HG03025 (cell line): ENCODE measurements around the gene TMEM163.
"Not testable (repeated sequence)": the region's sequence is repeated elsewhere in the genome, so short reads cannot be mapped to it uniquely, and the experiment has no call there.

Experiments used
- ATAC-seq: cut with Tn5 transposase; IDR thresholded peaks from one replicate; pipeline ENCODE4 v1.9.1; 2021; ENCODE audit warnings: mild to moderate bottlenecking, moderate library complexity; ENCODE audit not compliant: unreplicated experiment, low FRiP score

TMEM163 gene

DNA sequence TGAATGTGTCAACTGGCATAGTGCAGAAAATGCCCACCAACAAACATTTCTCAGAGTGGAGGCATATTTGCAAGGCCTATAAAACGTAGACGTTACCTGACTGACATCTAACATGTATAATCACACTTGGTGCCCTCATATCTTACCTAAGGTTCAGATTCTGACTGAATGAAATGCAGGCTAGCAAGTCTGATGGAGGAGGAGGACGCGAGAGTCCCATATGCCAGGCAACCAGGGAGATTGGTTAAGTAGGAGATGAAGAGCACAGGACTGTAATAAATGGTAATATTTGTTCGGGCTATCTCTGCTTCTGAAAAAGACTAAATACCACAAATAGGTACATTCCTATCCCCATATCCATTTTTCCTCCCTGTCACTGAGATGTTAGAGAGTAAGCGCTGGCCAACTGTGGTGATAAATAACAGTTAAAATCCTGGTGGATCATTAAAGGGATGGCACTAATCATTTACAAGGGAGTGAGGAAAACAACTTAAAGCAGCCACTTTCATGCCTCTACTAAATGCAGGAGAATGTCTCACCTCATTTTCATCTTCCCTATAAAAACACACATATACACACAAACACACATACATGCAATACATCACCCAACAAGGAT is 217.2 kb downstream of the TMEM163 start:
- no peak for ATAC-seq

DNA sequence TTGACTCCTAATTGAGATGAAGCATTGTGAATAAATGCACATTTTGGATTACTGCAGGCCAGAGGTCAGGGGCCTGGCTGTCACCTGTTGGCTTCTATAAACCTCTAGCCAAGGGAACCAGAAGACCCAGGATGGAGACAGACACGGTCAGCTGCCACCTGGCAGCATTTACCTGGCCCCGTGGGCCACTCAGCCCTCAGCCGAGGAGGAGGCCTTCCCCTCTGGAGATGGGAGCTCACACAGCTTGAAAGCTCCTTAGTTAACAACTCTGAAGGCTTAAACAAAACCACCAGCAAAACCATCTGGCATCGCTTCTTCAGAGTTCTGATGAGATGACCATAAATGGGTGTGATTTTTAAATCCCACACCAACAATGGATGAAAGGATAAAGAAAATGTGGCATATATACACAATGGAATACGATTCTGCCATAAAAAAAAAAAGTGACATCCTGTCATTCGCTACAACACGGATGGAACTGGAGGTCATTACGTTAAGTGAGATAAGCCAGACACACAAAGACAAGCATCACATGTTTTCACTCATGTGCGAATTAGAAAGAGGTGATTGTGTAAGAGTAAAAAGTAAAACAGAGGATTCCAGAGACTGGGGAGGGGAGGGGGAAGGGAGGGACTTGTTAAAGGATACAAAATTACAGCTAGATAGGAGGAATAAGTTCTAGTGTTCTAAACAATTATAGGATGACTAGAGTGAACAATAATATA is 218.4 kb downstream of the TMEM163 start:
- ATAC-seq = no peak

GRCh38 chr2:134499307-134499926 is 219.4 kb downstream of the TMEM163 start:
- ATAC-seq = no peak

GRCh38 chr2:134498654-134499053 is 220.1 kb downstream of the TMEM163 start:
- no peak for ATAC-seq

DNA sequence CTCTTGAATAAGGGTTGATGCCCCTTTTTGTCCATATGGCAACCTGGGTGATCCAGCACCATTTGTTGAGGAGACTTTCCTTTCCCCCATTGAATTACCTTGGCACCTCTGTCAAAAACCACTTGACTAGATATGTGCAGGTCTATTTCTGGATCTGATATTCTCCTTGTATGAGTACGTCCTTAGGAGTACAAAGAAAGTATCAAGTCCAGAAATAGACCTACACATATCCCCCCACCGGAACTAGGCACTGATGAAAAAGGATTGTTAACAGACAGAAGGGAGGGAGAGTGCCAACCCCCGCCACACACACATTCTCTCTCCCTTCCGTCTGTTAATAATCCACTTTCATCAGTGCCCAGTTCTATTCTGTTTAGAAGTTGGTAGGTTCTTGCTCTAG is 225.0 kb downstream of the TMEM163 start:
- no peak for ATAC-seq

- no peak for ATAC-seq
Observed at GRCh38 chr2:134491771-134492441, 226.9 kb downstream of the TMEM163 start.

- ATAC-seq = no peak
Observed at GRCh38 chr2:134491022-134491421, 227.8 kb downstream of the TMEM163 start.

DNA sequence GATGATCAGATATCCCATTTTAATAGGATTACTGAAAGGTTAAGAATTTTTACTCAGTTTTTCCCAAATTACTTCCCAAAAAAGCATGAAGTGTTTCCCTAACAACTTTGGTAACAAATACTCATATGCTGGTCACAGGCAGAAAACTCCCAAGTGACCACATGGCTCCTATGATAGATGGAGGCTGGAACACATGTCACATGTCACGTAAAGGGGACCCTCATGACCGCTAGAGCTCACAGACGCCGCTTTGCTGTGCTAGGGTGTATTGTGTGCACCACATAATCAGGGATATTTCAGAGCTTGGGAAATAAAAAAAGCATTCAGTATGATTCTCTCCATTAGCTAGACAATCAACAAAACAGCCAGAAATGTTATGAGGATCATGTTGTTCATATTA is 228.2 kb downstream of the TMEM163 start:
- no peak for ATAC-seq

DNA sequence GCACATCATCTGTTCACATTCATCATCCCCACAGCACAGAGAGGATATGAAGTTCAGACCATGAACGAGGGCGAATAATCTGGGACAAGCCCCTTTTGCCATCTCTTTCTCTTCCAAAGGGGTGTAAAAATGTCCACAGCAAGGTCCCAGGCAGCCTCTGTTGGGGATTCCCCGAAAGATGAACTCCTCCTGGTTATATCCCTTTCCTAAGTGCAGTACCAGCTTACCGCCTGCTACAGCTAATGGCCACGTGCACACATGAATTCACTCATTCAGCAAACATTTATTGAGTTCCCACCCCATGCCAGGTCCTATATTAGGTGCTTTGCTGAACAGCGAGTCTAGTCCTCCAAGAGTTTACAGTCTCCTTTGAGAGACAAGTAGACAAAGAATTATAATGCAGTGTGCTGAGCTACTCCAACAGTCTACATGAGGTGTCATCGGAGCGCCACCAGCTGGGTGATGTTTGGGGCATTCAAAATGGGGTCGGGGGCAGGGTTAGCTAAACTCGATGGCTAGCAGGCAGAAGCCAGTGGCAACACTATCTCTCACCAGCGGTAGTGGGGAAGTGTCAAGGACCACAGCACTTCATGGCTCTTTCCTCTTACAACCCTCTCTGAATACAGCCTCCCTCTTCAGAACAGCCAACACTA is 228.9 kb downstream of the TMEM163 start:
- ATAC-seq = no peak

DNA sequence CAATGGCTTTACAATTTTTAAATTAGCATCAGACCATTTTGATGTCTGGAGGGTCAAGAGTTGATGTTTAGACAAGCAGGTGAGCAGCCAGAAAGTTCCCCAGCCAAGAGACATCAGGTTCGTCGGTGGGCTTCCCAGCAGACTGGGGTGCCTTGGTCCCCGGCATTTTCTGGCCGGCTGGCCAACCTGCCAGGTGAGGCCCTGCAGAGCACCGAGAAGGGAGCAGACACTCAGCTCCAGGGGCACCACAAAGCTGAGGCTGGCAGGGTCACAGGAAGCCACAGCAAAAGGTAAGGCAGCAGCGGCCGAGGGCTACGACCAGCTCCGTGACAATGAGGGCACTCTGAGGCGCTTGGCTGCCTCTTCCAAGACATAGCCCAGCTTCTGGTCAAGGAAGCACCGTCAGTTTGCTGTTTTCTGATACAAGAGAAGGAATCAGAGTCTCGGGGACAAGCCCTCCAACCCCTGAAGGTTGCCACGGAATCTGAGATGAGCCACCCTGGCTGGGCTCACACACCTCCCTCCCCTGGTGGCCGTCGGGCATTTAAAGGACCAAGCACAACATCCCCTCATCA is 235.9 kb downstream of the TMEM163 start:
- no peak for ATAC-seq

GRCh38 chr2:134482131-134482723 is 236.6 kb downstream of the TMEM163 start:
- ATAC-seq = no peak

GRCh38 chr2:134479696-134480330 is 239.0 kb downstream of the TMEM163 start:
- no peak for ATAC-seq

- not testable (repeated sequence) for ATAC-seq
Observed at GRCh38 chr2:134476982-134477381, 241.8 kb downstream of the TMEM163 start.

DNA sequence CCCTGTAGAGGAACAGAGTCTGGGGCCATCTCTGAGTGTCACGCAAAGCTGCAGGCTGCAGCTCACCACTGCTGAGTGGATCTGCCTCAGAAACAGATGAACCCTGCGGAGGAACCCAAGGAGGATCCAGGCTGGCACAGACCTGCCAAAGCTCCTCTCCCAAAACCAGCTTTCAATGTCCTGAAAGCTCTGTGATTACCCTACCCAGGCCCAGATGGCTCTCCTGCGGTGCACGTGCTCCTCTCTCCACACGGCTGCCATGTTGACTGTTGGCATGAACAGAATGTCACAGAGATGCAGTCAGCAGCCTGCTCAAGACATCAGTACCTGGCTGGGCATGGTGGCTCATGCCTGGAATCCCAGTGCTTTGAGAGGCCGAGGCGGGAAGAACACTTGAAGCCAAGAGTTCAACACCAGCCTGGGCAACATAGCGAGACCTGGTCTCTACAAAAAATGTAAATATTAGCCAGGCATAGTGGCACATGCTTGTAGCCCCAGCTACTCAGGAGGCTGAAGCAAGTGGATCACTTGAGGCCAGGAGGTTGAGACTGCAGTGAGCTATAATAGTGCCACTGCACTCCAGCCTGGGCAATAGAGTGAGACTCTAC is 248.1 kb downstream of the TMEM163 start:
- no peak for ATAC-seq

DNA sequence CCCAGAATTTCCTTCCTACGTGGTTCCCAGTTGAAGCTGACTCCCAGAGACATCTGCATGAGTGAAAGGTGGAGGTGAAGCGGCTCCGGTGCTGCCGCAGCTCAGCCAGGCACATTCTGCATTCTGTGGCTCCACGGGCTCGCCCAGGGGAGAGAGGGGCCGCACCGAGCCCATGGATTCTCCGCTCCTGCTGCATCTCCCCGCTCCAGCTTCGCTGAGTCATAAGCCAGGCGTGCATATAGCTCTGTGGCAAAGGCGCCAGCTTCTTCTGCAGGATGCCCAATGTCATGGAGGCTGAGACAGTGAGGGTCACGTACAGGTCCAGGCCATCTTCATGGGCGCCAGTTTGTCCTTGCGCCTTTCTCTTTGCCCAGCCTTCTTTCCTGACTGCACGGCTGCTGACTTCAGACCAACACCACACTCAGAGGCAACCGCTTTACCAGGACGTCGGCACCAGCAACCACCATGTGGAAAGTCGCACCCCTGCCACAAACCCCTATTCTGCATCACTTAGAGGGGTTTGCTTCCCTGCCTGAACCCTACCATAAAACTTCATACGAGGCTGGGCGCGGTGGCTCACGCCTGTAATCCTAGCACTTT is 249.2 kb downstream of the TMEM163 start:
- ATAC-seq = no peak

GRCh38 chr2:134468776-134469175 is 250.0 kb downstream of the TMEM163 start:
- no peak for ATAC-seq

GRCh38 chr2:134468164-134468563 is 250.6 kb downstream of the TMEM163 start:
- no peak for ATAC-seq

- no peak for ATAC-seq
Observed at GRCh38 chr2:134466141-134466540, 252.7 kb downstream of the TMEM163 start.
